Brain pericyte (primary cell): ENCODE results near the gene MIS18BP1.
"Not testable (repeated sequence)": the region's sequence is repeated elsewhere in the genome, so short reads cannot be mapped to it uniquely, and the experiment has no call there.

Experiments used
- DNase-seq: peaks from one replicate; pipeline ENCODE4 v3.0.0-alpha.2; 2012; ENCODE audit warnings: low read depth, low spot score

MIS18BP1 gene

DNA sequence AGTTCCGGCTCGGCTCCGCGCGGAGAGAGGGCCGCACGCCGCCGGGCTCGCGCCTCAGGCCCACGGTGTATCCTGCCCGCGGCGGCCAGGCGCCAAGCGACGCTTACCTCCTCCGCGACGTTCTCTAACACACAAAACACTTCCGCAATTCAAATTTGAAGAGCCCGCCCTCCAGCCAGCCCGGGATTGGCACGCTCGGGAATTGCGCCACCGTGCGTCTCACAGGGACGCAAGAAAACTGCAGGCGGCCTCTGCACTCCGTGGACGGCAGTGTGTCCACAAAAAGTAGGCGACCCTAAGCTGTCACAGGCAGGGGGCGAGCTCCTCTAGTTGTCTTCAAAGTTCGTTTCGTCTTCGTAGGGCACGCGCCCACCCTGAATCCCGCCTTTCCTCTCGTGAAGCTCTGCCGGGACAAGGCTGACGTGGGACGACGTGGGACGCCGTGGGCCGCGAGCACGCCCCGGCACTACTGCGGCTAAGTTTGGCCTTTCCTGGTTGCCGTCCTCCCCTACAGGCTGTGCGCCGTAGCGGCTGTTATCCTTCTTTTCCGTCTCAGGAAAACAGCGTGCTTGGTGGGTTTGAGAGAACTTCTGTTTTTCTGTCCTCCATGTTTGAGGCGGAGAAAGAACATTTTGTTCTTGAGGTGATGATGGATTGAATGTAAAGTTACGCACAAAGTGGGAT is at the start of gene MIS18BP1:
Gene MIS18BP1, minus strand, starts transcription at position 133 of the 684 bp plus-strand sequence. CDS start 5,916 bp downstream, outside the sequence.
- peak; percentile 87 for DNase-seq

DNA sequence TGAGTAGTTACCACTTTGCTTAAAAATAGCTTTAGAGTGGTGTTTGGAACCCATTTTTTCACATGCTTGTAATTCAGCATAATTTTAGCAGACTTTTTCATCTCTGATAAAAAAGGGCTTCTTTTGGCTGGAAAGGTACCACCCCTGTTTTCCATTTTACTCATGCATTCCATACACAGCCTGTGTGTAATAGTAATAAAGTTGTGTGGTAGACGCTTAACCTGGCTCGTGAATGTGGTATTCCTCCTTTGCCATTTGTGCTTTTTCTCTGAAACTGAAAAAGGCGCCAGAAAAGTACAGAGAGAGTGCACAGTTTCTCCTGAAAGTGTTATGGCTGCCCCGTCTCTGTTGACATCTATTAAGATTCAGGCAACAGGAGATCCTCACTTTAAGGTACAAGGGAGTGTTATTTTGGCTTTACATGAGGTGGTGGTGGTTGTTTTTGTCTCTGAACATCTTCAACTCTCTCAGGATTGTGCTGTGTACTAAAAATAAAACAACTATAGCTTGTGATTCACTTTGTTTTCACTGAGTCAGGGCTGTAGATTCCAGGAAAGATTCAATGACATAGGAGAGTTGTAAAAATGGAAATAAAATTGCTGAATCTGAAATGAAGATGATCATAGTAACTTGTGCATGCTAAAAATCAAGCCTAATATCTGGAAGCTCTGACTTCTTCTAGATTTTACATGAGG is 45.6 kb upstream of the MIS18BP1 start:
- no peak for DNase-seq

DNA sequence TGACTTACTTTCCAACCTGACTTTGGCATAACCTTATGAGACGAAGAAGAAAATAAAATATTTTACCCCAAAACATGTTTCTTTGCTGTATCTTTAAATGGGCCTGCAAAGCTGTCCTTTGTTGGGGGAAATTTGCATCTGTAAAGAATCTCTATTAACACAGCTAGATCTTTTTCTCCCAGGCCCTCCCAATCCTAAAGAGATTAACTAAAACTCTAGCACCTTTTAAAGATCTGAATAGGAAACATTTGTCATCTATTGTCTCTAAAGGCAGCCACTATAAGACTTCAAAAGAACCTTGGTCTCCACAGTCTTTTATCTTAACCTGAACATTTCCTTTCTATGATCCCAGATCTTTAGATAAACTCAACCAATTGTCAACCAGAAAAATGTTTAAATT is 41.8 kb upstream of the MIS18BP1 start:
- DNase-seq = not testable (repeated sequence)

DNA sequence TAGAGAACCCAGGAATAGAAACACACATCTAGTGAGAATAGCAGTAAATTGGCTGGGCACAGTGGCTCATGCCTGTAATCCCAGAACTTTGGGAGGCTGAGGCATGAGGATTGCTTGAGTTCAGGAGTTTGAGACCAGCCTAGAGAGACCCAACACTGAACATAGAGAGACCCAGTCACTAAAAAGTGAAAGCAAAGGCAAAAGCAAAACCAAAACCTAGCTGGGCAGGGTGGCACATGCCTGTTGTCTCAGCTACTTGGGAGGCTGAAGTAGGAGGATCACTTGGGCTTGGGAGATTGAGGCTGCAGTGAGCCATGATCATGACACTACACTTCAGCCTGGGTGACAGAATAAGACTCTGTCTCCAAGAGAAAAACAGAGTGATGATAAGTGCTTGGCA is 37.5 kb upstream of the MIS18BP1 start:
- DNase-seq = no peak

DNA sequence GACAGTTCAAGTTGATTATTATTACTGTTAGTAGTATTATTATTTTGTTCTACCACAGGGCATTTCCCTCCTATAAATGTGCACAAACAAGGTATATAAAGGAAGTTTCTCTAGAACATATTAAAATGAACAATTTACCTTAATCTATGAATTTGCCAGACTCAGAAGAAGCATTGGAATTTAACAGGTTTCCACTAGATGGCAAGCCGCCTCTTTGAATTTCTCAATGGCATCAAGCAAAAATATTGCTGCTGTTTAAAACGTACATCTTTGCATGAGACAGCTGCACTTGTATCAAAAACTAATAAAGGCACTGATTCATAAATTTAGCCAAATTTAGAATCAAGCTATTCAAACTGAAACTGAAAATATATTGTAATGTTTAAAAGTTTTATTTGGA is 34.6 kb upstream of the MIS18BP1 start:
- DNase-seq = no peak

DNA sequence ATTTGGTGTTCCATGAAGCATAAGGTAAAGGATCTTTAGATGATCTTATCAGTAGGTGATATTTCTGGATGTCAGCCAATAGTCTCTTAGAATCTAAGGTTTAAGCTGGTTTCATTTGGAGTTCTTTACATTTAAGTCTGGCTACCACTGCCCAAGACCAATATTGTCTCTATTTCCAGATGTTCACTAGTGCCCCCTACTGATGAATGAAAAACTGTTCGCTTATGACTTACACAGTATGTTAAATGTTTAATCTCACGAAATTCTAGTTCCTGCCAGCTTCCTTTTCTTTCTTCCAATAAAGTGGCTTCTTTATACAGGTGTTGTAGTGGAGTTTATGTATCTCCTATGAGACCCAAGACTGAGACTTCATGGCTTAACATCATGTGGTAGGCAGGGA is 31.8 kb upstream of the MIS18BP1 start:
- no peak for DNase-seq

DNA sequence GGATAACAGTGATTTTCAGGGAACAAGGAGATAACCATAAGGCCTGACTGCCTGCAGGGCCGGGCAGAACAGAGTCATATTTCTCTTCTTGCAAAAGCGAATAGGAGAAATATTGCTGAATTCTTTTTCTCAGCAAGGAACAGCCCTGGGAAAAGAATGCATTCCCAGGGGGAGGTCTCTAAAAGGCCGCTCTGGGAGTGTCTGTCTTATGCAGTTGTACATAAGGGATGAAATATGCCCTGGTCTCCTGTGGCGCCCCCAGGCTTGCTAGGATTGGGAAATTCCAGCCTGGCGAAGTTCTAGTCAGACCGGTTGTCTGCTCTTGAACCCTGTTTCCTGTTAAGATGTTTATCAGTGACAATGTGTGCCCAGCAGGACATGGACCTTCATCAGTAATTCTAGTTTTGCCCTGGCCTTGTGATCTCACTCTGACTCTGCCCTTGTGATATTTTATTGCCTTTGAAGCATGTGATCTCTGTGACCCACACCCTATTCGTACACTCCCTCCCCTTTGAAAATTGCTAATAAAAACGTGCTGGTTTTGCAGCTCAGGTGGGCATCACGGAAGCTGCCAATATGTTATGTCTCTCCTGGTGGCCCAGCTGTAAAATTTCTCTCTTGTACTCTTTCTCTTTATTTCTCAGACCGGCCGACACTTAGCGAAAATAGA is 28.9 kb upstream of the MIS18BP1 start:
- DNase-seq = not testable (repeated sequence)

DNA sequence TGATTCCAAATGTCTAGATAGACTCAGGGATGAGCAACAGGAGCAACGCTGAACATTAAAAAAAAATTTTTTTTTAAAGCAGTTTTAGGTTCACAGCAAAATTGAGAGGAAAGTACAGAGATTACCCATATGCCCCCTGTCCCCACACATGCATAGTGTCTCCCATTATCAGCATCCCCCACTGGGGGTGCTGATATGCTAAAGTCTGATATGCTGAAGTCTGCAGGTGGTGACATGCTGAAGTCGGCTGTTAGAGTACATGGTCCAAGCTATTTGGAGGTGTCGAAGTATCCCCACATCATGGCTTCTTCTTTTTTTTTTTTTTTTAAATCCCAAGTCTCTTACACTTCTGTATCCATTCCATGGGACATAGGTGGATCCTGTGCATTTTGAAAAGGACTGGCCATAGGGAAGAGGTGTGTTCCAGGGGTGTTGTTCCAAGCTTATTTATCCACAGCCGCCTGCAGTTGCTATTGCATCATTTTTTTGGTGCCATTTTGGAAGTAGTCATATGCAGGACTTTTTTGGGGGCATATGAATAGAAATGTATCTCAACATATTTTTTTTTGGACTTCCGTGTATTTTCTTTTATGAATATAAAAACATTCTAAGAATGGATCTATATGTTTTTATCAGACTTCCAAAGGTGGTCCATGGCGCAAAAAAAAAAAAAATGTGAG is 19.0 kb upstream of the MIS18BP1 start:
- DNase-seq = no peak

DNA sequence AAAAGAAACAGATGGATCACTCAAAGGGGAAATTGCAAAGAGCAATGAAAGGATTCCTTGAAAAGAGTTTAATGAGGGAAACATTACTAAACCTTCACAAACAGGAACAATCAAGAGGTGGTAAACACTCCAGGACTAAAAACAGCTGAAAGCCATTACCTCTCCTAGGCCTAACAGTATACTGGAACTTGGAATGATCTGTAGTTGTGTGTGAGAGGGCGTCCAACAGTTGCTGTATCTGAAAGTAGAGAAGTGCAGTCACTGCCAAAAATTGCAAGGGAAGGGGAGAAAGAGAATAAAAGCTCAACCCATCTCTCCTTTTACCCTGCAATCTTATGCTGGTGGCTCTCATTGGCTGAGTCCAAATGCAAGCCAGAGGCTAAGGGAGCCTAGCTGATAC is 17.0 kb upstream of the MIS18BP1 start:
- no peak for DNase-seq

DNA sequence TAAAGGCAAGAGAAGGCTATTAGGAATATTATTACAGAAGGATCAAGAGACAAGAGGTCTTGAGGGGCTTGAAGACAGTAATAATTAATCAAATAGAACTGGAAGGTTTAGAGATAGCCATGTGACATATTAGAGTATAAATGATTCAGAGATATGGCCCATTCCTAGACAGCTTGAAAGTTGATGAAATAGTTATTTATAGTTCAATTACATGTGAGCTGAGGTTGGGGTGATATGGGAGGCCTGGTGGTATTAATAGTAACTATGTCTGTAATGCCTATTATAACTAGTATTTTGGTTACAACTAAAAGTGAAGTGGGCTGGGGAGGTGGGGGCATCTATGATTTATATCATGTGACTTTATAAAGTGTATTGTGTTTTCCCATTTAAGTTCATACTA is 14.1 kb upstream of the MIS18BP1 start:
- no peak for DNase-seq

DNA sequence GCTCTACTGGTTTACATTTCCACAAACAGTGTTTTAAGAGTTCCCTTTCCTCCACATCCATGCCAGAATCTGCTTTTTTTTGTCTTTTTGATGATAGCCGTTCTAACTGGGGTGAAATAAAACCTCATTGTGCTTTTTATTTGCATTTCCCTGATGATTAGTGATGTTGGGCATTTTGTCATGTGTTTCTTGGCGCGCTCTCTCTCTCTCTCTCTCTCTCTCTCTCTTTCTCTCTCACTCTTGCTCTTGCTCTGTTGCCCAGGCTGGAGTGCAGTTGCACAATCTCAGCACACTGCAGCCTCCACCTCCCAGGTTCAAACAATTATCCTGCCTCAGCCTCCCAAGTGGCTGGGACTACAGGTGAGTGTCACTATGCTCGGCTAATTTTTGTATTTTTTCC is 9.6 kb upstream of the MIS18BP1 start:
- DNase-seq = no peak

DNA sequence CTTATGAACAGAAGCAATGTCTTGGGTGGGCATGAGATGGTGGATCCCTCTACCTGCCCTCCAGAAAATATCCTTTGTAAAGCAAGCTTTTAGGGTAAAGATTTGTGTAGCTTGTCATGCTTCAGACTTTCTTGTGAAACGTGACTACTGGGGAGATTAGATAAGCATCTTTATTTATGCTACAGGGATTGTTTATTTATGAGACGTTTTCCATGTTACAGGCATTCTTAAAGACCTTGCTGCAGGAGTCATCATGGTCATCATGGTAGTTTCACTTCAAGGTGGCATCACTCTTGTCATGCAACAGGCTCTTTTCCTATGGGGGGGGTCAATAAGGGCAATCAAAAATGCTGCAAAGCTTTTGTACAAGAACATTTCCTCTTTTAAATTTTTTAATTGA is 8.2 kb upstream of the MIS18BP1 start:
- DNase-seq = no peak

DNA sequence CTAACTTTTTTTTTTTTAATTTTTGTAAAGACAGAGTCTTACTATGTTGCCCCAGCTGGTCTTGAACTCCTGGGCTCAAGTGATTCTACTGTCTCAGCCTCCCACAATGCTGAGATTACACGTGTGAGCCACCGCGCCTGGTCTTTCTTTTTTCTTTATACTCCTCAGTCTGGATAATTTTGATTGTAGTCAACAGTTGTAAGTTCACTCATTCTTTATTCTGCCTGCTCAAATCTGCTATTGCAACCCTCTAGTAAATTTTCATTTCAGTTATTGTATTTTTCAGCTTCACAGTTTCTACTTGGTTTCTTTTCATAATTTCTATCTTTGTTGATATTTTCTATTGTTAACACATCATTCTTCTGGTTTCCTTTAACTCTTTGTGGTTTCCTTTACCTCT is 5.8 kb upstream of the MIS18BP1 start:
- no peak for DNase-seq

DNA sequence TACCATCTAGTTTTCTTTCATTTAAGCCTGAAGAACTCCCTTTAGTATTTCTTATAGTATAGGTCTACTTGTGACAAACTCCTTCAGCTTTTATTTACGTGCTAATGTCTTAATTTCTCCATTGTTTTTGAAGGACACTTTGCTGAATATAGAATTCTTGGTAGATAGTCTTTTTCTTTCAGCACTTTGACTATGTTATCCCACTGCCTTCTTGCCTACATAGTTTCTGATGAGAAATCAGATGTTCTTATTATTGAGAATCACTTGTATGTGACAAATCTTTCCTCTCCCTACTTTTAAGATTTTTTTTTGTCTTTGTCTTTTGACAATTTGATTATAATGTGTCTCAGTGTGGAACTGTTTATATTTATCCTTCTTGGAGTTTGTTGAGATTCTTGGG is 5.1 kb upstream of the MIS18BP1 start:
- no peak for DNase-seq

DNA sequence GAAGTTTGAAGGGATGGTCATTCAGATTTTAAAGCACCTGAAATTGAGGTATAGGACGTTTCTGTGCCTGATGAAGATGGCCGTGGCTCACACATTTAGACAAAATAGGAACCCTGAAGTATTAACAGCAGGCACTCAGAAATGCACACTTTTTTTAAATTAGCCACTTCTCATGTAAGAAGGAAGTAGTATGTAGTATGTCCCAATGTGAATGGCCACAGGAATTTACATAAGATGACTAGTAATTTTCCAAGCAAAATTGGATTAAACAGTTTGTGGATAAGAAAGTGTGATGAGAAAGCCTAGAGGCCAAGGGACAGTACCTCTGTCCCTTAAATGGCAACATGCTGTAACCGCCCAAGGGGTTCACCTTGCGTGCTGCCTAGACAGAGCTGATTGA is 1.8 kb upstream of the MIS18BP1 start:
- no peak for DNase-seq

DNA sequence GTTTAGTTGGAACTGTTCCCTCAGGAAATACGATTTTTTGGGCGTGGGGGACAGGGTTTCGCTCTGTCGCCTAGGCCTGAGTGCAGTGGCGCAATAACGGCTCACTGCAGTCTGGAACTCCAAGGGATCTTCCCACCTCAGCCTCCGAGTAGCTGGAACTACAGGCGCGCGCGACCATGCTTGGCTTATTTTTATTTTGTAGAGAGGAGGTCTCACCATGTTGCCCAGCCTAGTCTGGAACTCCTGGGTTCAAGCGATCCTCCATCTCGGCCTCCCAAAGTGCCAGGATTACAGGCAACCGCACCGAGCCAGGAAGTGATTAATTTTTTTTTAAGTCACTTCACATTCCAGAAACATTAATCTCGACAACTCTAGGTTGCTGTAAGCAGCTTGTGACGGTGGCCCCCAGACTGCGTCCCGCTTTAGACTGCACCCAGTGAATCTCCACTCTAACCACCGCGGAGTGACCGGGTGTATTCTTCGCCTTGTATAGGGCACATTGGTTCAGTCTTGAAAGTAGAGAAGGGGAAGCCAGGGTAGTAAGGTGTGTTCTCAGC is 830 bp upstream of the MIS18BP1 start:
- no peak for DNase-seq

DNA sequence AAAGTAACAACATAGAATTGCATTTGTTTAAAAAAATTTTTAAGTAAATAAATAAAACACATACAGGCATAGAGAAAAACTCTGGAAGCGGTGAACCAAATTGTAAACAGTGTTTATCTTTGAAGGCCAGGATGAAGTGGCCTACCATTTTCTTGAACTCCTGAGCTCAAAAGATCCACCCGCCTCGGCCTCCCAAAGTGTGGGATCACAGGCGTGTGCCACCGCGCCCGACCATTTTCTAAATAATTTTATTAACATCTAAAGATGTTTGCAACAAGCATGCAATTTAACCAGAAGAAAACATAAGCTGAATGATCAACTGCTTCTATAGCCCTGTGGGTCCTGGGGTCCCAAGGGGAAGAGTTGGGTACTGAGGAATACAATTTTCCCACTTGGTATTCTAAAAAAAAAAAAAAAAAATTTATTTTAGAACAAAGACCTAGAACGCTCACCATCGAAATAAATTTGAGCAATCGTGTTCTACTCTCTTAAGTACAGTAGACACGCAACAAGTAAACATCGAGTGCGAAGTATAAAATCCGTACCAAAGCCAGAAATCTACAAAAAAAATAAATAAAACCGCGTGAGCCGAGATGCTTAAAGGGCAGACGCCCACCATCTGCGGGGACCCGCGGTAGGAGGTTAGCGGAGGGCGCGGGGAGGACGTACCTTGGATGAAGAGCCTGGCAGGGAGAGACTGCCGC is 484 bp downstream of the MIS18BP1 start:
- no peak for DNase-seq

DNA sequence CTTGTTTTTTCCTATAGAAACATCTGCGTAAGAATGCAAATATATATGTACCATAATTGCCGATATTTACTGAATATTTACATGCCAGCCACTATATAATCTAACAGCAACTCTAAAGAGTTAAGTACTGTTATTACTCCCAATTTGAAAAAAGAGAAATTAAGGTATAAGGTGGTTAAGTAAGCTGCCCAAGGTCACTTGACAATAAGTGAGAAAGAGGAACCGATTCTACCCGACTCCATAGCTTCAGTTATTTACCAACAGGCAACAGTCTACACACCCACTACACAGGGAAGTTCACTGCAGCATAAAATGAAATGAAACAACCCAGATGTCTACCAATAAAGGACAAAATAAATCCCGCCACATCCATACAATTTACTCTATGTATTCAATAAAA is 1.1 kb downstream of the MIS18BP1 start:
- no peak for DNase-seq

DNA sequence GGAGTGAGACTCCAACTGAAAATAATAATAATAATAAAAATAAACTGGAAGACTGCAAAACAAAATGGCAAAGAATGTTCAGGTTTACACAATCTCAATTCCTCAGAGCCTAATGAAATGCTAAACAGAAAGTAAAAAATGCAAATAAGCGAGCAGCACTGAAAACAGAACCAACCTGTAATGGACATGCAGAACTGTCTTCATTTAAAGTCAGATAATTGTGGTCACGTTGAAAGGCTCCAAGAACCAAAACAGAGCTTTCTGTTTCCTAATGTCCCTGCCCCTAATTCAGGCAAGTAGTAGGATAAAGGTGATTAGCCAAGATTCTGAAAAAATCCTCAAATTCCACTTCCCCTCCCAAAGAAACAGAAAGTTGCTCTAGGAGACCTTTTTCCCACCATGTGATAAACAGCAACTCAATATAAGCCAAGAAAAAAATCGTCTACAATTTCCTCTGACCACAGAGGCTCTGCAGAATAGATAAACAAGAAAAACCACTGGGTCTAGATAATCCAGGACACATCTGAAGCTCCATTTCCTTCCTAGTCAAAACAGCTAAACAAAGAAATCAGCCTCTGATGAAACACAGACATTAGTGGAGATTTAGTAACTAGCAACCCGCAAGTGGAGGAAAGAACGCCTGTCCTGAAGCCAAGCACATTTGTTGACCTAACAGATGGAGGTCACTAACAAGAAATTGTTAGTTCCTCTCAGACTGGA is 3.0 kb downstream of the MIS18BP1 start:
- no peak for DNase-seq

DNA sequence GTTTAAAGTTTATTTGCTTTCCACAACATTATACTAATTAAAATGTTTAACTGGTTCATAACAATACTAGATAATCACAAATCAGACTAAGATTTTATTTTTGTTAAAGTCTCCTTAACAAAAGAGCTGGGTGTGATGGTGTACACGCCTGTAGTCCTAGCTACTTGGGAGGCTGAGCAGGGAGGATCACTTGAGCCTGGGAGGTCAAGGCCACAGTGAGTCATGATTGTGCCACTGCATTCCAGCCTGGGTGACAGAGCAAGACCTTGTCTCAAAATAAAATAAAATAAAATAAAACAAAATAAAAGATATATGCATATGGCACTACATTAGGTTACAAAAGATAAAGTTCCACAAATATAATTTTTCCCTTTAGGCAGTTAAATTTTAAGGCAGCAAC is 5.6 kb downstream of the MIS18BP1 start:
- no peak for DNase-seq

DNA sequence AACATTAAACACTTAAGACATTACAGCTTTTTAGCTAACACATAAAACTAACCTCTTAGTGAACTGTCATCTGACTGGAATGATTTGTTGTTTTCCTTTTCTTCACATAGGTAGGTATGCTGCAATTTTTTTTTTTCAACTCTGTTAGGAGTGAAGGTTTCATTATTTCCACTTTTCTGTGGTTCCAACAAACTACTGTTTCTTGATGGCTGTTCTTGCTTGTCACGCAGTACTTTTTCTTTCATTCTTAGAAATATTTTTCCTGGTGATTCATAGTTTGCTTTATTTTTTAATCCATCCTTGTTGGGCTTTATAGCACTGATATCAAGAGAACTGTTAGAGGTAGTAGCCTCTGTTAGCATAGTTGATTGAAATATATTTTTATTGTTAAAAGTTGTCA is 6.3 kb downstream of the MIS18BP1 start:
- no peak for DNase-seq
